WI38 (cell line): Measurements from ENCODE around the gene CPNE5.

Experiments
- H3K4me3 ChIP-seq: 2 replicates; pipeline ENCODE4 v1.5.1; 2011; ENCODE audit warnings: low read depth, mild to moderate bottlenecking, control low read depth, low read length
- CTCF ChIP-seq: IDR thresholded peaks from 2 replicates; pipeline ENCODE4 v1.5.1; 2012; ENCODE audit warnings: low read depth, mild to moderate bottlenecking, control low read depth, low read length

The CPNE5 gene

DNA sequence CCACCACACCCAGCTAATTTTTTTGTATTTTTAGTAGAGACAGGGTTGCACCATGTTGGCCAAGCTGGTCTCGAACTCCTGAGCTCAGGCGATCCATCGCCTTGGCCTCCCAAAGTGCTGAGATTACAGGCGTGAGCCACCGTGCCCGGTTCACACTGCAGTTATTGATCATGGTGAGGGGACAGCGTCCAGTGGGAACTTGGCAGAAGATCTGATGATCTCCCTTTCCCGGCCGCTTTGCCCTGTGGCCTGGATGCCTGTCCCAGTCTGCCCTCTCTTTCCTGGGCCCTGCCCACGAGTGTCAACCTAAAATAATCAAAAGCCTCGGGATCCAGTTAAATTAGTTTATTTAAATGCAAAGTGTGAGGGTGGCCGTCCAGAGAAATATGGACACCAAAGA is 42.2 kb downstream of the CPNE5 start:
- TF ChIP-seq CTCF: no peak
- no peak overlapping the region for H3K4me3 ChIP-seq

DNA sequence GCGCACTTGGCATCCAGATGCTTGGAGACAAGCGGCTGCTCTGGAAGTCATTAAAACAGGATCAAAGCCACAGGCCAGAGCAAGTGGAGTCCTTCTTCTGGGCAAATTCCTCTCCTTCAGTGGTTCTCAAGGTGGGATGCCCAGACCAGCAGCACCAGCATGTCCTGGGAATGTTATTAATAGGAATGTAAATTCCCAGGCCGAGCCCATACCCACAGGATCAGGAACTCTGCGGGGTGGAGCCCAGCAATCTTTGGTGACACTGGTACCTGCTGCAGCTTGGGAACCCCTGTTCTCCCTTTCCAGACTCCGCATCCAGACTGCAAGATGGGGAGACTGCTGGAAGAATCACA is 44.6 kb downstream of the CPNE5 start:
- TF ChIP-seq CTCF: no peak

GRCh38 chr6:36793913-36794712 is 45.1 kb downstream of the CPNE5 start:
- H3K4me3 ChIP-seq: no peak overlapping the region
- no peak for TF ChIP-seq CTCF

More for the DNA sequence above, 44.6 kb downstream of the CPNE5 start:
- H3K4me3 ChIP-seq: no peak overlapping the region

DNA sequence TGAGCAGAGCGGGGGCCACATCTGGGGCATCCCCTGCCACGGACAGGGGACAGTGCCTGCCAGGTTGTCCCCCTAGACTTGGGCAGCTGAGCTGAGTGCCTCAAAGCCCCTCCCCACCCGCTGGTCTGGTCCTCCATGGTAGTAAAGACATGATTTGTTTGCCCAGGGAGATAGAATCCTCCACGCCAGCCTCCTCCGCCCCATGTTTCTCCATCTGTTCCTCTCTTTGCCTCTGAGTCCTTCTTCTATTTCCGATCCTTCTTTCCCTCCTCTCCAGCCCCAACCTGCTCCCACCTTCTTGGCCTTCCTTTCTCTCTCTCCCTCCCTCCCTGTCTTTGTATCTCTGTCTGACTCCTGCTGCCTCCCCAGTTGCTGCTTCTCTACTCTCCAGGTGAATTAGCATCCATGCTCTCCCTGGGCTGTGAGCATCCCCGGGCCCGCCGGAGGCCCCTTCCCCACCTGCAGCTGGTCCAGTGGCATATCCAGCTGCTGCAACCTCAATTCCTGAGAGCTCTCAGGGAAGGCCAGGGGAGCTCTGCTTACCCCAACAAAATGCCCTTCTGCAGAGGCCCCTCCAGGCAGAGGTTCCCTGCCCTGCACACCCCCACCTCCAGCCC is 45.8 kb downstream of the CPNE5 start:
- TF ChIP-seq CTCF: no peak
- no peak overlapping the region for H3K4me3 ChIP-seq

GRCh38 chr6:36791521-36792135 is 47.6 kb downstream of the CPNE5 start:
- no peak for TF ChIP-seq CTCF
- no peak overlapping the region for H3K4me3 ChIP-seq

DNA sequence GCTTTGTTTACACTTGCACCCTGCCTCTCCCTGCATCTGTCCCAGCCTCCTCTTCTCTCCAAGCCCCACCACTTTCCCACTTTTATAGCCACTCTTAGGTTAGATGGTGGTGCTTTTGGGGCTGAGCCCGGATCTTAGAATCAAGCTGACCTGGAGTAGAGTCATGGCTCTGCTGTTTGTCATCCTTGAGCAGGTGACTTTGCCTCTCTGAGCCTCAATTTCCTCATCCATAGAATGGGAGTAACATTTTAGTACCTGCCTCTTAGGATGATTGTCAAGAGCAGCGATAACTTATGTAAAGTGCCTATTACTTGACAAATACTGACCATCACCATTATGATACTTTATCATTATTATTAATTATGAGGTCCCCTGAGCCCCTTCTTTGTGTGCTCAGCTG is 48.2 kb downstream of the CPNE5 start:
- H3K4me3 ChIP-seq: no peak overlapping the region
- no peak for TF ChIP-seq CTCF

GRCh38 chr6:36788768-36789167 is 50.5 kb downstream of the CPNE5 start:
- H3K4me3 ChIP-seq: no peak overlapping the region
- no peak for TF ChIP-seq CTCF
